Sigmoid colon (tissue), 7 donors: Measurements from ENCODE around the gene MYH7. TPM values are rescaled to one million over a fixed set of nuclear protein-coding genes. Genes with fewer than 3 reads are reported as not detected.

ENCODE experiments used
- DNase-seq: peaks from one replicate; pipeline ENCODE4 v3.0.0-alpha.2; 2019
- H3K27ac ChIP-seq, 4 donors: fragments of 200-600 bp; sonication (generic); one replicate each; pipeline ENCODE4 v1.5.1; 2016 to 2019; ENCODE audit warnings: mild to moderate bottlenecking in 1 of 4
- H3K27me3 ChIP-seq, 3 donors: fragments of 200-600 bp; sonication (generic); one replicate each; pipeline ENCODE4 v1.5.1; 2019; ENCODE audit warnings: mild to moderate bottlenecking in 1 of 3
- H3K36me3 ChIP-seq, 4 donors: fragments of 200-600 bp; sonication (generic); one replicate each; pipeline ENCODE4 v1.5.1; 2016 to 2019
- H3K4me1 ChIP-seq, 4 donors: fragments of 200-600 bp; sonication (generic); one replicate each; pipeline ENCODE4 v1.5.1; 2017 to 2019
- H3K4me3 ChIP-seq, 4 donors: fragments of 200-600 bp; sonication (generic); one replicate each; pipeline ENCODE4 v1.5.1; 2017 to 2019; ENCODE audit warnings: mild to moderate bottlenecking in 2 of 4, moderate library complexity in 1 of 4
- H3K9me3 ChIP-seq, 4 donors: fragments of 200-600 bp in 3 of 4; sonication (generic) in 3 of 4; one replicate each; pipeline versions ENCODE4 v1.5.1 to v1.6.1; 2013 to 2019
- EP300 ChIP-seq, 4 donors: sonication (generic); formaldehyde crosslinking; IDR thresholded peaks; one replicate each; pipeline ENCODE4 v1.6.1; 2017; ENCODE audit warnings: antibody characterized with exemption in 4 of 4
- POLR2A ChIP-seq, 2 donors: fragments of 450-650 bp; IDR thresholded peaks; one replicate each; pipeline ENCODE4 v1.6.1; 2016; ENCODE audit warnings: antibody characterized with exemption in 2 of 2, mild to moderate bottlenecking in 2 of 2, moderate library complexity in 2 of 2
- POLR2AphosphoS5 ChIP-seq, 4 donors: sonication (generic); formaldehyde crosslinking; IDR thresholded peaks; one replicate each; pipeline ENCODE4 v1.6.1; 2017; ENCODE audit warnings: antibody characterized with exemption in 4 of 4
- WGBS, 2 donors: extraction: QIAGEN DNeasy Blood & Tissue Kit; methylation state at CpG; one replicate each; pipeline ENCODE4 v1.1.7; 2013; 5-methylcytosine and 5-hydroxymethylcytosine counted together
- intact Hi-C: fragments of 100-400 bp; cut with DNase I; formaldehyde crosslinking; loops from one replicate; pipeline ENCODE4 v1.15.1; 2023
- polyA plus RNA-seq, 3 donors: library from polyadenylated mRNA; stranded (reverse); fragments of 200-250 nt; gene quantifications; one replicate each; pipeline ENCODE4 v1.2.3, GENCODE V29; 2013
- total RNA-seq, 4 donors: library from RNA; depleted of rRNA; stranded (reverse); fragments of >200 nt; gene quantifications; one replicate each; pipeline ENCODE4 v1.1.0, GENCODE V29; 2016
- TF ChIP-seq, protein P1 (sequence below), 4 experiments: fragments of 450-650 bp in 3 of 4; fragments of 200-600 bp in 1 of 4; IDR thresholded peaks; one replicate each; pipeline ENCODE4 v1.5.1; 2016 to 2019; ENCODE audit warnings: antibody characterized with exemption in 4 of 4, mild to moderate bottlenecking in 3 of 4, moderate library complexity in 2 of 4
- donor health status: healthy with polysubstance abuse.
- donor health status: Bipolar disorder and iron deficiency.
- donor health status: healthy.

Gene MYH7
- total and polyA plus RNA-seq, 7 donors, result under 0.01 to 11.6 (median 0.28) TPM; not detected in 2

GRCh38 chr14:23406244-23406643 is 29.2 kb downstream of the MYH7 start:
- DNase-seq, result no peak
- Histone ChIP-seq H3K9me3 (no peaks in the 10 kb centered on the region), H3K27ac (no peak overlapping the region), H3K4me3 (no peak overlapping the region), H3K27me3 (peaks cover 0 to 5% (median 0%) of the 10 kb centered on the region in 3 donors), H3K36me3 (no peaks in the 10 kb centered on the region), H3K4me1 (no peaks in the 10 kb centered on the region)
- intact Hi-C loops, result no loop called here
- 54 to 58% methylated on average over 4 of the region's 4 CpGs for WGBS, 2 donors
- no peak for TF ChIP-seq POLR2AphosphoS5 (IDR thresholded peaks at IDR 0.05)
- TF ChIP-seq EP300 (IDR thresholded peaks at IDR 0.05), result no peak
- TF ChIP-seq POLR2A (IDR thresholded peaks at IDR 0.05), result no peak
- TF ChIP-seq, protein P1, sequence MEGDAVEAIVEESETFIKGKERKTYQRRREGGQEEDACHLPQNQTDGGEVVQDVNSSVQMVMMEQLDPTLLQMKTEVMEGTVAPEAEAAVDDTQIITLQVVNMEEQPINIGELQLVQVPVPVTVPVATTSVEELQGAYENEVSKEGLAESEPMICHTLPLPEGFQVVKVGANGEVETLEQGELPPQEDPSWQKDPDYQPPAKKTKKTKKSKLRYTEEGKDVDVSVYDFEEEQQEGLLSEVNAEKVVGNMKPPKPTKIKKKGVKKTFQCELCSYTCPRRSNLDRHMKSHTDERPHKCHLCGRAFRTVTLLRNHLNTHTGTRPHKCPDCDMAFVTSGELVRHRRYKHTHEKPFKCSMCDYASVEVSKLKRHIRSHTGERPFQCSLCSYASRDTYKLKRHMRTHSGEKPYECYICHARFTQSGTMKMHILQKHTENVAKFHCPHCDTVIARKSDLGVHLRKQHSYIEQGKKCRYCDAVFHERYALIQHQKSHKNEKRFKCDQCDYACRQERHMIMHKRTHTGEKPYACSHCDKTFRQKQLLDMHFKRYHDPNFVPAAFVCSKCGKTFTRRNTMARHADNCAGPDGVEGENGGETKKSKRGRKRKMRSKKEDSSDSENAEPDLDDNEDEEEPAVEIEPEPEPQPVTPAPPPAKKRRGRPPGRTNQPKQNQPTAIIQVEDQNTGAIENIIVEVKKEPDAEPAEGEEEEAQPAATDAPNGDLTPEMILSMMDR (IDR thresholded peaks at IDR 0.05), result no peak

- no peak overlapping the region for H3K27ac ChIP-seq
- intact Hi-C loops, result no loop called here
- no peak for DNase-seq
- H3K9me3 ChIP-seq, result no peaks in the 10 kb centered on the region
- H3K36me3 ChIP-seq, result no peaks in the 10 kb centered on the region
- TF ChIP-seq POLR2A (IDR thresholded peaks at IDR 0.05) (no peak), POLR2AphosphoS5 (IDR thresholded peaks at IDR 0.05) (no peak), EP300 (IDR thresholded peaks at IDR 0.05) (no peak)
- TF ChIP-seq, protein P1 (IDR thresholded peaks at IDR 0.05), result no peak
- 80 to 91% methylated on average over 13 of the region's 13 CpGs for WGBS, 2 donors
- H3K4me3 ChIP-seq, result no peak overlapping the region
- no peaks in the 10 kb centered on the region for H3K4me1 ChIP-seq
- peaks cover 0 to 5% (median 0%) of the 10 kb centered on the region in 3 donors for H3K27me3 ChIP-seq
Measured at GRCh38 chr14:23405516-23406025, 29.9 kb downstream of the MYH7 start.

GRCh38 chr14:23405096-23405495 is 30.4 kb downstream of the MYH7 start:
- H3K36me3 ChIP-seq, result no peaks in the 10 kb centered on the region
- no peaks in the 10 kb centered on the region for H3K4me1 ChIP-seq
- TF ChIP-seq POLR2A (IDR thresholded peaks at IDR 0.05), result no peak
- TF ChIP-seq EP300 (IDR thresholded peaks at IDR 0.05), result no peak
- TF ChIP-seq, protein P1 (IDR thresholded peaks at IDR 0.05), result no peak
- H3K27me3 ChIP-seq, result peaks cover 0 to 5% (median 0%) of the 10 kb centered on the region in 3 donors
- H3K9me3 ChIP-seq, result no peaks in the 10 kb centered on the region
- intact Hi-C loops, result no loop called here
- no peak overlapping the region for H3K27ac ChIP-seq
- no peak for DNase-seq
- no peak overlapping the region for H3K4me3 ChIP-seq
- WGBS, 2 donors, result 71 to 87% methylated on average over 10 of the region's 10 CpGs

DNA sequence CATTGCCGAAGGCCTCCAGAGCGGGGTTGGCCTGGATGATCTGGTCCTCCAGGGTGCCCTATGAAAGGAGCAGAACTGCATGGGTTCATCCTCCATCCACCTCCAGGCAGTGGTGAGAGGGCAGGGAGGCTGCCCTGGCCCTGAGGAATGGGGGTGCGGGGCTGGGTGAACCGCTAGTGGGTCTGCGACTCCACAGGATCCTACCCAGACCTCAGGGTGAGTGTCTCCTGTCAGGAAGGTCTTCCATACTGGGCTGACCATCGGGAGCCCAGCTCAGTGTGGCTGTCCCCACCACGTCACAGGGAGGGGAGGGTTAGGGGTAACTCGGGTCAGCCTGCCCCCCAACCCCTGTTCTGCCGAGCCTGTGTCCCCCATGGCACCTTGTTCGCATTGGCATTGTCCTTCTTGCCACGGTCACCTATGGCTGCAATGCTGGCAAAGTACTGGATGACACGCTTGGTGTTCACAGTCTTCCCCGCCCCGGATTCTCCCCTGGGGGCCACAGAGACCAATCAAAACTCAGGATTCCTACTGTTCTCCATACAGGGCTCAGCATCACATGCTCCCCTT is 31.0 kb downstream of the MYH7 start:
- intact Hi-C loops, result no loop called here
- no peak for DNase-seq
- Histone ChIP-seq H3K4me3 (no peak overlapping the region), H3K27me3 (peaks cover 0 to 5% (median 0%) of the 10 kb centered on the region in 3 donors), H3K36me3 (no peaks in the 10 kb centered on the region), H3K27ac (no peak overlapping the region), H3K9me3 (no peaks in the 10 kb centered on the region), H3K4me1 (no peaks in the 10 kb centered on the region)
- TF ChIP-seq, protein P1 (IDR thresholded peaks at IDR 0.05), result no peak
- no peak for TF ChIP-seq POLR2AphosphoS5 (IDR thresholded peaks at IDR 0.05)
- TF ChIP-seq EP300 (IDR thresholded peaks at IDR 0.05), result no peak
- no peak for TF ChIP-seq POLR2A (IDR thresholded peaks at IDR 0.05)
- 85 to 92% methylated on average over 14 of the region's 14 CpGs for WGBS, 2 donors

GRCh38 chr14:23403908-23404307 is 31.6 kb downstream of the MYH7 start:
- WGBS, 2 donors, result 55 to 76% methylated on average over 4 of the region's 4 CpGs
- no peak overlapping the region for H3K4me3 ChIP-seq
- no peaks in the 10 kb centered on the region for H3K9me3 ChIP-seq
- TF ChIP-seq EP300 (IDR thresholded peaks at IDR 0.05) (no peak), POLR2A (IDR thresholded peaks at IDR 0.05) (no peak), POLR2AphosphoS5 (IDR thresholded peaks at IDR 0.05) (no peak)
- DNase-seq, result no peak
- no peak overlapping the region for H3K27ac ChIP-seq
- intact Hi-C loops, result no loop called here
- H3K4me1 ChIP-seq, result no peaks in the 10 kb centered on the region
- peaks cover 0 to 5% (median 0%) of the 10 kb centered on the region in 3 donors for H3K27me3 ChIP-seq
- H3K36me3 ChIP-seq, result no peaks in the 10 kb centered on the region
